ENCODE data around the gene PITPNC1. TPM values are rescaled to one million over a fixed set of nuclear protein-coding genes. Genes with fewer than 3 reads are reported as not detected.

Gene PITPNC1
- total RNA-seq, 1 experiment from 2014 or later = 23.1 TPM

DNA sequence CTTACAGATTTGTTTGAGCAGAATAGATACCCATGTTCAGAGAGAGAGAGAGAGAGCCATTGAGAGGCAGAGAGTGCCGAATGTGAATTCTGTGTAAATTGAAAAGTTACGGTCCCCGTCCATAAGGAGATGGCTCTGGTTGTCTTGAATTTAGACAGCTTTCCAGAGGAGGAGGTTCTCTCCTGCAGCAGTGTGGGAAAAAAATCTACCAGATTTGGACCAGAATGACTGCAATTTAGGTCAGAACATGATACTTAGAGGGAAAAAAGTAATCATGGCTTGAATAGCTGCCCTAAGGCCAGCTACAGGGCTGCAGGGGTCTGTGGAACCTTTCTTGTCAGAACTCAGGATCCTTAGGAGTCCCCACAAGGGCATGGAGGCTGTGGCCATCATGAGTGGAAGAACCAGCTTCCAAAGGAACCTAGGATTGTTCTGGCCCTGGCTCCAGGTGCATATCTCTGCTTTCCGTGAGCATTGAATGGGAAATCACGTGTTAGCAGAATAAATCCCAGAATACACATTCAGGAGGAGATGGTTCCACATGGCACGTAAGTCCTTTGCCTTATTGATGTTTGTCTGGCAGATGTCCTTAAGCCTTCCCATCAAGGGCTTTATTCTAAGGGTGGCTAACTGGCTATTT is 13.0 kb downstream of the PITPNC1 start:
- H3K27me3 ChIP-seq (ENCODE audit: low read length) = no peaks in the 10 kb centered on the region
- DNase-seq (no peak), ATAC-seq (no peak; the same call in 1 of the 2 replicates)
- BruUV-seq (replicated peaks) = TSS peak; percentile 60
- H3K4me1 ChIP-seq (ENCODE audit: insufficient read depth, low read length) = peaks cover 22% of the 10 kb centered on the region
- H3K9me3 ChIP-seq (ENCODE audit: low read length) = no peaks in the 10 kb centered on the region
- intact Hi-C loops (cut with micrococcal nuclease) = loop anchor here (1.0 kb wide), 3 partner anchors 32 to 85 kb away; no protein-coding TSS in a partner anchor
- peak overlapping the region; percentile 75 for H3K9ac ChIP-seq (ENCODE audit: low read length)
- ChIA-PET POLR2A (ENCODE audit: unreplicated experiment) (interaction anchor here (0.6 kb wide), 2 partner anchors 10 to 86 kb away, joined by 3 to 5 read pairs; no protein-coding TSS in a partner anchor), CTCF (interaction anchor here (0.6 to 1.5 kb wide), 3 partner anchors 11 to 86 kb away, joined by 3 to 8 read pairs (median 3); no protein-coding TSS in a partner anchor)
- no peaks in the 10 kb centered on the region for H3K9me2 ChIP-seq (replicated peaks; ENCODE audit: low read length)
- peaks cover 15% of the 10 kb centered on the region for H3K79me2 ChIP-seq (ENCODE audit: low read length)
- H3F3A ChIP-seq (ENCODE audit: low read length, unreplicated experiment) = peaks cover 10% of the 10 kb centered on the region
- no peak overlapping the region for H2AFZ ChIP-seq (ENCODE audit: low read length)
- no peaks in the 10 kb centered on the region for H4K20me1 ChIP-seq (ENCODE audit: low read length)
- peak overlapping the region; percentile 47 for H3K4me2 ChIP-seq (ENCODE audit: low read length)
- TF ChIP-seq EZH2phosphoT487 (IDR thresholded peaks at IDR 0.05; ENCODE audit: borderline replicate concordance, low read length) = no peak
- TF ChIP-seq, protein P1, sequence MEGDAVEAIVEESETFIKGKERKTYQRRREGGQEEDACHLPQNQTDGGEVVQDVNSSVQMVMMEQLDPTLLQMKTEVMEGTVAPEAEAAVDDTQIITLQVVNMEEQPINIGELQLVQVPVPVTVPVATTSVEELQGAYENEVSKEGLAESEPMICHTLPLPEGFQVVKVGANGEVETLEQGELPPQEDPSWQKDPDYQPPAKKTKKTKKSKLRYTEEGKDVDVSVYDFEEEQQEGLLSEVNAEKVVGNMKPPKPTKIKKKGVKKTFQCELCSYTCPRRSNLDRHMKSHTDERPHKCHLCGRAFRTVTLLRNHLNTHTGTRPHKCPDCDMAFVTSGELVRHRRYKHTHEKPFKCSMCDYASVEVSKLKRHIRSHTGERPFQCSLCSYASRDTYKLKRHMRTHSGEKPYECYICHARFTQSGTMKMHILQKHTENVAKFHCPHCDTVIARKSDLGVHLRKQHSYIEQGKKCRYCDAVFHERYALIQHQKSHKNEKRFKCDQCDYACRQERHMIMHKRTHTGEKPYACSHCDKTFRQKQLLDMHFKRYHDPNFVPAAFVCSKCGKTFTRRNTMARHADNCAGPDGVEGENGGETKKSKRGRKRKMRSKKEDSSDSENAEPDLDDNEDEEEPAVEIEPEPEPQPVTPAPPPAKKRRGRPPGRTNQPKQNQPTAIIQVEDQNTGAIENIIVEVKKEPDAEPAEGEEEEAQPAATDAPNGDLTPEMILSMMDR (conservative IDR thresholded peaks at IDR 0.05; ENCODE audit: low read depth, low read length) = no peak
- no peak for TF ChIP-seq EZH2 (IDR thresholded peaks at IDR 0.05; ENCODE audit: low read length, unreplicated experiment)
- H3K27ac ChIP-seq (ENCODE audit: low read length) = peak overlapping the region; percentile 93
- H3K36me3 ChIP-seq (ENCODE audit: low read depth, low read length) = no peaks in the 10 kb centered on the region
- no peak overlapping the region for H3K4me3 ChIP-seq (ENCODE audit: low read length)

DNA sequence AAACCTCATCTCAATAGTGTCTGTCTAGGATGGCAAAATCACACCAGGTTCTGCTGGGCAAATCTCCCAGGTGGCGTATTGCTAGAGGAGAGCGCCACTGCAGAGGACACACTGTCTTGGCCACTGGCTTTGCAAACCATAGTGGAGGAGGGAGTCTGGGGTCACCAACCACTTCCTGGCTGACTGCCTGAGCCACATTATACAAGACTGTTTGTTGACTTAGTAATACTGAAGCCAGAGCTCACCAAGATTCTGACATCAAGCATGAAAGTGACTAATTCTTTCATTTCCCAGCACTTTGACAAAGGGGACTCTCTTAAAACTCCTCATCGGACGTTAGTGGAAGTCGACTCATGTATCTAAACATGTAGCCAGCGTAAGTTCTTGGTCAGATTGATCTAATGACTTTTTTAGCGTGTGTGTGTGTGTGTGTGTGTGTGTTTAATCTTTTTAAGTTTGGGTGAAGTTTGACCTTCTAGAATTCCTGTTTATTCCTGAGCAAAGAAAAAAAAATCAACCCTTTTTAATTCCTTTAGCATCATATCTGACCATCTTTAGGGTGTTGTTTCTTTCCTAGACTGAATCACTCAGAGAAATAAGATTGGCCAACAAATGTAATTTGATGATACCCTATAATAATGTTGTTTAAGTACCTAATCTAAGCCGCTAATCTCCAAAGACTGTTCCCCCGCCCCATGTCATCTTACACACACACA is 13.7 kb downstream of the PITPNC1 start:
- H3K27me3 ChIP-seq (ENCODE audit: low read length) = no peaks in the 10 kb centered on the region
- no peak overlapping the region for H3K4me3 ChIP-seq (ENCODE audit: low read length)
- H3K9ac ChIP-seq (ENCODE audit: low read length) = peak overlapping the region; percentile 84
- peak; percentile 99 for DNase-seq
- peaks cover 10% of the 10 kb centered on the region for H3F3A ChIP-seq (ENCODE audit: low read length, unreplicated experiment)
- intact Hi-C loops (cut with micrococcal nuclease) = loop anchor here (1.0 kb wide), 3 partner anchors 31 to 84 kb away; no protein-coding TSS in a partner anchor
- ATAC-seq = peak; percentile 96
- ChIA-PET POLR2A (ENCODE audit: unreplicated experiment) (interaction anchor here (0.6 kb wide), 1 partner anchor 86 kb away, joined by 5 read pairs; no protein-coding TSS in a partner anchor), CTCF (interaction anchor here (0.6 to 1.5 kb wide), 3 partner anchors 12 to 86 kb away, joined by 3 to 8 read pairs (median 3); no protein-coding TSS in a partner anchor)
- peaks cover 15% of the 10 kb centered on the region for H3K79me2 ChIP-seq (ENCODE audit: low read length)
- peaks cover 22% of the 10 kb centered on the region for H3K4me1 ChIP-seq (ENCODE audit: insufficient read depth, low read length)
- no peaks in the 10 kb centered on the region for H4K20me1 ChIP-seq (ENCODE audit: low read length)
- H3K27ac ChIP-seq (ENCODE audit: low read length) = peak overlapping the region; percentile 93
- no peaks in the 10 kb centered on the region for H3K9me2 ChIP-seq (replicated peaks; ENCODE audit: low read length)
- H3K36me3 ChIP-seq (ENCODE audit: low read depth, low read length) = no peaks in the 10 kb centered on the region
- peak overlapping the region; percentile 57 for H3K4me2 ChIP-seq (ENCODE audit: low read length)
- no peaks in the 10 kb centered on the region for H3K9me3 ChIP-seq (ENCODE audit: low read length)
- H2AFZ ChIP-seq (ENCODE audit: low read length) = no peak overlapping the region
- BruUV-seq (replicated peaks) = no TSS peak
- TF ChIP-seq, protein P1 (conservative IDR thresholded peaks at IDR 0.05; ENCODE audit: low read depth, low read length) = peak; percentile 40
- no peak for TF ChIP-seq EZH2phosphoT487 (IDR thresholded peaks at IDR 0.05; ENCODE audit: borderline replicate concordance, low read length)

All from PC-3 (cell line).